EL (cell line): Measurements from ENCODE around the gene TWIST1.
A peak's percentile ranks its signal among the peaks of the same experiment; 100 is the strongest.

Experiments used
- DNase-seq: peaks from one replicate; pipeline ENCODE4 v3.0.0-alpha.2; 2016

The TWIST1 gene

DNA sequence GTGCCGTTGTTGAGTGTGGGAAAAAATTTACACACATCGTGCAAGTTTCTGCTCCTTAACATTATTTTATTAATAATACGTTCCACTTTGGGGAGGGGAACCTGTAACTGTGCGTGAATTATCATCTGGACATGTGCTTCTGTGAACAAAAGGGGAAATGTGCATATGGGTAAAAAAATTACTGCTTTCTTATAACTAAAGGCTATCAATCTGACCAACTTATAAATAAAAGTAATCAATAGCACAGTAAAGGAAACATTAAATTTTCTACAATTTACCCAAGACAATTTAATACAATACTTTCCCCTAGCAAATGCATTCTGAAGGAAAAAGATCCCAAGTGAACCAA, 4.5 kb downstream of the TWIST1 start:
- DNase-seq, result no peak

DNA sequence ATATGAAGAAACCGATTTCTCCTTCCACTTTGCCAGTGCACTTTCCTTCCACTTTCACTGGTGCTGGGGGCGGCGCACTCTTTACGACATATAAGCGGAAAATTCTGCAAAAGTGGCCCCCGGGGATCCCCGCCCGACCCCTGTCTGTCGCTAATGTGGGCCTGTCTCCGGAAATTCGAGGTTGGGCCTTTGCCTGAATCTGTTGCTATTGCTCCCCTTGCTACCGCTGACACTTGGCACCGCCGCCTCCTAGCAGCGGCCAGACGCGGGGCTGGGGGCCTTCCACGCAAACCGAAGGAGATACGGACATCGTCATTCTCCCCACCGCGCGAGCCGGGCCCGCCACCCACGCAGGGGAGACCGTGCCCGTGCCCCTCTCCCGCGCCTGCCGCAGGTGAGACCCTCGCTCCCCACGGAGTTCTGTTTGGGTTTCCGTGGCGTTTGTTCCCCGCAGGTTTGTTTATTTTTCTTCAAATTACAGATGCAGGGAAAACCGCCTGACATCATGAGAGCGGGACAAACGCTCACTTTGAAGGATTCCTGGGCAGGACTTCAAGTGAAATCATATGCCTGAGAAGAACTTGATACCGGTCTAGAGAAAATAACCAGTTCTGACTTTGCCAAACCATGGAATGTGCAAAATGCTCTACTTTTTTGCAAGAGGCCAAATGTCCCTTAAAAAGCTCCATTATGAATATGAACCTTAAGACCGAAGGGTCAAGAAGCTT, 5.0 kb downstream of the TWIST1 start:
- peak; percentile 64 for DNase-seq

DNA sequence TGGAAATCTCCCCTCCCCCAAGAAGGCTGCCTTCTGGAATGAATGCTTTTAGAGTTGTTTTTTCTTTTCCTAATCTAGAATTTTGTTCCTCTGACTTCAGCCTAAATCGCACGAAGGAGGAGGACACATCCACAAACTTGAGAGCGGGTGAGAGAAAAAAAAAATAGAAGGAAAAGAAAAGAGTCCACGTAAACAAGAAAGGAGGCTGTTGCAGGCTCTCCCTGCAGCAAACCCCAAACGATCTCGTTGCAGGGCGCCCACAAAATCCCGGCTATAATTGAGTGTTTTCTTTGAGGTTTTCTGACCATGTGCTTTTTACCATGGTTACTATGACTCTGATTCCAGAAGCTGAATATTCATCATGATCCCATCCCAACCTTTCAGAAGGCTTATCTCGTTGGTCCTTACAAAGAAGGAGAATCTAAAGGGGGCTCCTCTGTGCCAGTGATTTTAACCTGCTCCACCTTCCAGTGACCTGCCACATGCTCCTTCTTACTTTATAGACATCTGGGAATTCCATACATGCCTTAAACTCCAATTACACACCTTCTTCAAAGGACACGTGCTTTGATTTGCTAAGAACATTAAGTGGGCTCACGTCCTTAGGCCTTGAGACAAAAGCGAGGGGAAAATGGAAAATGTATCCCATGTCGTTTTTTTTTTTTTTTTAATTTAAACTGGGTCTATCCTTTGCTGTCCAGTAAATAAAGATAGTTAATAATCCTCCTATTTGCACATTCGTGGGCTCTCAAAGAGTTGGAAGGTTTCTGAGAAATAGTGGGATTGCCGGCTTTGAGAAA, 5.8 kb downstream of the TWIST1 start:
- DNase-seq, result peak; percentile 62

DNA sequence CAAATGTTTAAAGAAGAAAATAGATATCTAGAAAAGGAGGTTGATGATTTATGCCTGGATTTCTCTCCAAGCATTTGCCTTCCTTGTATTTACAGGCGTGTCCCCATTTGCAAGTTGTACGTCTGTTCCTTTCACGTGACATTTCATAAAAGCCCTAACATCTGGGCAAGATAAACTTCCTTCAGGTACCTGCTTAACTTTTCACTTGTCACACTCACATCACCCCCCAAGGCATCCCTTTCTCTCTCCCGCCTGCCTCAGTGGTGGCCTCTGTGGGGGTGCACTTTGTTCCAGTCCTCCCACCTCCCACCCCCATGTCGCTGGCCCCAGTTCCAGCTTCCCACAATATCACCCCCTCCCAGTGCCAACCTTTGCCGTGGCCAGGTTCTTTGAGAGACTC, 6.7 kb downstream of the TWIST1 start:
- DNase-seq, result peak; percentile 41

DNA sequence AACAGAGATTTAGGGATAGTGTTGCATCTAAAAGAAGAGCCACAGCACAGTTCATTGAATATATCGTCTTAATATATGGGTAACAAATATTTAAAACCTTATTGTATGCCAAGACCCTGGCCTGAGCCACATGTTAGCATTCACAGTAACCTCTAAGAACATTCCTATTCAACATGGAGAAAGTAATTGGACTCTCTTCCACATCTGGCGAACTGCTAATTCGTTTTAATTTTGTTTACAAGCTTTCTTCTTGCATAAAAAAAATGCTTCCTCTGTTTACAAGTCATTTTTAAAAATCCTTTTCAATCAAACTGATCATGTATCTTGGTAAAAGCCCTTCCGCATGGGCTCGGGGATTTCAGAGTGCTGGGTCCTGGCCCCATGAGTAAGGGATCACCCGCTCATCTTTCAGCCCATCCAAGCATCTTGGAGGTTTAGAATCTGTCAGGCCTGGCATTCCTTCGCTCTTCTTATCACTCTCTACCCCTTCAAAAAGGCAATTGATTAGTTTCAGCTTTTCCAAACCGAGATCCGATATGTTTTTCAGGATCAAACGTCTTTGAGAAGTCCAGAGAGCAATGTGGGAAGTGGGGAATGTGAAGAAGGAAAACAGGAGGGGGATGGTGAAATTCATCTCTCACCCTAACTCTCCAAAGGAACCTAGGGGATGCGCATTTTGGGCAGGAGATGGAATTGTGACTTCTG, 7.3 kb downstream of the TWIST1 start:
- DNase-seq, result peak; percentile 49

- DNase-seq, result peak; percentile 40
Measured at GRCh38 chr7:19109000-19109946, 8.2 kb downstream of the TWIST1 start.

DNA sequence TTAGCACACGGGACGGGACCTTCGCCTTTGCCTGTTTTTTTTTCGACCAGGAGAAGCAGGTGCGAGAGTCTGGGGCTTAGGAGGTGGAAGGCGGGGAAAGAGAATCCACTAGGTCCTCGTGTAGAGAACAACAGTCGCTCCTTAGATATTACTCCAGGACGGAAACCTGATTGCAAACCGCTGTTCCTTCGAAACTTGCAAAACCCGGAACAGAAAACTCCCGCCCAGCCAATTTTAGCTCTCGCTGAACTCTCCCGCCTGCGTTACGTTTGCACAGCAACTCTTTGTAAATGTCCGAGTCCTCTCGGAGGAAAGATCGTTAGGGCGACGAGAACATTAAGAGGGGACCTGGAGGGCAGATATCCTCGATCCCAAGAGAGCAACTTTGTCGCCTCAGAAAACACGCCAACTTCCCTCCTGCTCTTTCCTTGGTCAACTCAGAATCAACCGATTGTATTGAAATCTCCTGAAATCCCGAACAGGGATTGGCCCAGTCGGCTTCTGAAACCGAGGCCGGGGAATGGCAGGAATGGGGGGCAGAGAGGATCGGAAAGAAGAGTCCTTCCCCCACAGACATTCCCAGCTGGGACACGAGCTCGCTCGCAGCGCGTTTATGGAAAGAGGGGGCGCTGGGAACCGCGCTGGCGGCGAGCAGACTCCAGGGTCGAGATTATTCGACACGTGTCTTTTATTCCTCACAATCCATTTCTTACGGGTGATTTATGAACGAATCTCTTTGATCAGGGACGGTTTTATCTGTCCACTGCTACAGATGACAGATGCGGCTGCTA, 9.9 kb downstream of the TWIST1 start:
- DNase-seq, result peak; percentile 86

DNA sequence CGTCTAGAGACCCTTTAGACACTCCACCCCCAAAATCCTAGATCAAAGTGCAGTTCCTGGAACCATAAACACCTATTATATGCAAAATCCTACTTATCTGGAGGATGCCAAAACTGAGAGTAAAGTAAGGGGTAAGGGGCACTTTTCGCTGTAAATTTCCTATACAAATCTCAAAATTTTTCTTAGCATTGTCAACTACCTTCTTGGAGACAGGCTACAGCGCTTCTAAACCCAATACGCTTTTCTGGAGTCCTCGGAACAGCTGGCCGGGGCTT, 10.4 kb downstream of the TWIST1 start:
- DNase-seq, result no peak

GRCh38 chr7:19106241-19107080, 11.0 kb downstream of the TWIST1 start:
- peak; percentile 67 for DNase-seq

DNA sequence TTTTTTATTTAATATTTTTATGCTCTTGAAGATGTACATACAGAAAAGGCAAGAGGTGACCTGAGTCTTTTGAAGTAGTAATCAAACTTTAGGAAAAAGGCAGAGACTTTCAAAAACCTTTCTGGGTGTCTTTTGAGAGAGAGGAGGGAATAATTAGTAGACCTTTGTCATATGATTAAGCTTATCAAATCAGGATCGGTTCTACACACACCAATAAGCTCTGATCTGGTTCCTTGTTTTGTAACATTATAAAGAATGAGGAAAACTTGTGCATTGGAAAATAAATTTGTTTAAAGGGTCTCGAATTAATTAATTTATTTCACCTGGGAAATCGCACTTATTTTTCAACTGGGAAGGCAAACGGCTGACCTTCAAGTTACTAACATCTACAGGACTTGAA, 11.9 kb downstream of the TWIST1 start:
- DNase-seq, result peak; percentile 30

- peak; percentile 37 for DNase-seq
Measured at GRCh38 chr7:19104811-19105210, 12.6 kb downstream of the TWIST1 start.

- DNase-seq, result peak; percentile 78
Measured at GRCh38 chr7:19102884-19103283, 14.6 kb downstream of the TWIST1 start.

GRCh38 chr7:19101909-19102308, 15.5 kb downstream of the TWIST1 start:
- peak; percentile 32 for DNase-seq

GRCh38 chr7:19101472-19101871, 16.0 kb downstream of the TWIST1 start:
- DNase-seq, result peak; percentile 16

DNA sequence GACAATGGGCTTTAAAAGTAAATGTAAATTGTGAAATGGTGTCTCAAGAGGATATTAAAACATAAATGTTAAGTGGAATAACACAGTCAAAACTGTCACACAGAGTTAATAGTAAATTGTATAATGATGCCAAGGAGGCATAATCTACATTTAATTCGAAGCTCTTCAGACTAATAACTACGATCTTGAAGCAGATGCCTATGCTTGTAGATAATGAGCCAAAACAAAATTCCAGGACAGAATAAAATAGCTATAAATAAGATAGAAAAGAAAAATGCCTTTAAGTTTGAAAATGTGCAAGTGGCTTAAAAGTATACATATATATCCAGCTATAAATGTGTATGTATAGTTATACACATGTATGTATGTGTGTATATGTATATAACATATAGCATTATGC, 17.5 kb downstream of the TWIST1 start:
- DNase-seq, result peak; percentile 13

GRCh38 chr7:19099194-19099593, 18.2 kb downstream of the TWIST1 start:
- peak; percentile 20 for DNase-seq

- DNase-seq, result peak; percentile 8
Measured at GRCh38 chr7:19098510-19098909, 18.9 kb downstream of the TWIST1 start.

DNA sequence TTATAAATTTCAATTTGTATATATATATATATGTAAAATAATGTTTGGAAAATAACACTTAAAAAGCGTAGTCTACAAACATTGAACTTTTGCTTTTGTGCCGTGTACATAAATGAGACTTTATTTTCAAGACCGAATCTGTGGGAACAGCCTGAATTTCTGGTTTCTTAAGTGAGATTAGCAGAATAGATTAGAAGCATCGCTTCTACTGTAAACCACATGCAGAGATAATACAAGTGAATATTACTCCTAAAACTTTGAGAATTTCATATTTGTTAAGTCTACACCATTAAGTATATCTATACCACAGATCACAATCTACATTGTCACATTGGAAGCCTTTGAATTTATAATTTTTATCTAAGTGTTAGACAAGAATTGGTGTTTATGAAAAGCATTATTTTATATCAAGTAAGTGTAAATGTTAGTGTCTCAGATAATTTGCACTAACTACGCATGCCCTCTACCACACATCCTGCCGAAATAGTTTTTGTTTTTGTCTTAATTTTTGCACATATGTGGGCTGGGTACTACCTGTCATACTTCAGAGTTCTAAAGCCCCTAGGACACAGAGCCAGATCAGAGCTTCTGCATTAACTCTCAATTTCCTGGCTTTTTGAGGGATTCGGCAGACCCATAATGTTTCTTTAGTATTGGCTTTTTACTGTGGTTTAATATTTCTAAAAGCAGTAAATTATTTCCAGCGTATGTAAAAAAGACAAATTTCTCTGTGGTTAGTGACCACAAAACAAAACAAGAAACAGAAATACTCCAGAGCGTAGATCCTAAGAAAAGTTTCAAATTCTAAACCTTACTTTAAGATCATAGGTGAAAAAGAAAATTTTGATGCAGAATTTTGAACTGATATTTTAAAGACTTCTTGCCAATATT, 20.0 kb downstream of the TWIST1 start:
- peak; percentile 31 for DNase-seq

GRCh38 chr7:19095353-19095860, 22.0 kb downstream of the TWIST1 start:
- peak; percentile 20 for DNase-seq
